Hematopoietic multipotent progenitor cell treated with erythropoietin and hydrocortisone succinate and interleukin-3 and kit ligand, for 4 days (in vitro differentiated cells): Measurements from ENCODE around the gene SAMD4A.
"Not testable (repeated sequence)": the region's sequence is repeated elsewhere in the genome, so short reads cannot be mapped to it uniquely, and the experiment has no call there.

Source experiments
- DNase-seq: peaks from one replicate; pipeline ENCODE4 v3.0.0-alpha.2; 2015

Gene SAMD4A

GRCh38 chr14:54738009-54738408, 171.1 kb downstream of the SAMD4A start:
- peak; percentile 19 for DNase-seq

GRCh38 chr14:54739514-54739913, 172.6 kb downstream of the SAMD4A start:
- DNase-seq, result no peak

DNA sequence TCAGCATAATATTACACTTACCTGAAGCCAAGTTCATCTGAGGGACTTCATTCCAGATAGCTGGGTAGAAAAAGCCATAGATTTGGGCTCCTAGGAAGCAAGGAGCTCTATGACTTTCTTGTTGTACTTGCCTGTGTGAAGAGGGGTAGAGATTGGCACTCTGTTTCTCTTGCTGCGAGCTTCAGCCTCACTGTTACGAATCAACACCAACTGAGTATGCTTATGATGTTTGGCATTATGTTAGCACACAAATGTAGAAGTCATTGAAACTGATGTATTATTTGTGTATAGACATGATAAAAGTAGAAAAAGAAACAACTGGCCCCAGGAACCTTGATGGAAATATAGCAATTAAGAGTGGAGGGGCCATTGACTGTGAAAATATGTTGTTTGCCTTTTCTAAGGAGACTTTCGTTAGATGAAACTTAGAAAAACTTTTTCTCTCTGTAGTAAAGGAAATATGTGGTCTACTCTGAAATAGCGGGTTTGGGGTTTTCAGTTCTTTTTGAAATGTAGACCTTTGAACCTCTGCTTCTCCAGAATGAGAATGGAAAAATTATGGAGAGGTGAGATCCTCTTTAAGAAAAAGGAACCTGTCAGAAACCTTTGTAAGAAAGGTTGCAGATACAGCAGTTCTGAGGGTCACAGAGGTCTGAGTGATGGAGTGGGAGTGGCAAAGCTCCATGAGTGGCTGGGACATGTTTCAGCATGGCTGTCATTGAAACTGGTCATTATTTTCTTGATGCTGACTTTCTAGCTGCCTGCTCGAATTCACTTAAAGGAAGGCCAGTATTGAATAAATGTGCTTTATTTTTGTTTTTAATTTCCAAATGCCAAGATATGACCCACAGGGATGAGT, 175.8 kb downstream of the SAMD4A start:
- no peak for DNase-seq

GRCh38 chr14:54743382-54743781, 176.5 kb downstream of the SAMD4A start:
- no peak for DNase-seq

GRCh38 chr14:54746019-54746418, 179.1 kb downstream of the SAMD4A start:
- DNase-seq, result no peak

- no peak for DNase-seq
Observed at GRCh38 chr14:54747616-54748015, 180.7 kb downstream of the SAMD4A start.

DNA sequence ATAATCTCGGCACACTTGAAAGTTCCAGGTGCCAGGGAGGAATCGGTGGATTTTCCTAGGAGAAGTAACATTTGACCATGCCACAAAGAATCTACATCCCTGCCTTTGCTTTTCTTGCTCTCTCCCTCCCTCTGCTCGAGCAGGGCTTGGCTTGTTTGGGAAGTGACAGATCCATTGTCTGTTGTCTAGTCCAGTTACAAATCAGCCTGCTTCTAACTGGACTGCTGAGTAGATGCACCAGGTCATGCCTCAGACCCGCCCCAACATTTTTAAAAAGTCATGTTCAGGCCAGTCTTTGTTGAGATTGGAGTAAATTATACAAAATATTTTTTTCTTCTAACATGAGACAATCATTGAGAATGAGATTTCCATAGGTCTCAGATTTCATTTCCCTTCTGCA, 182.3 kb downstream of the SAMD4A start:
- no peak for DNase-seq

DNA sequence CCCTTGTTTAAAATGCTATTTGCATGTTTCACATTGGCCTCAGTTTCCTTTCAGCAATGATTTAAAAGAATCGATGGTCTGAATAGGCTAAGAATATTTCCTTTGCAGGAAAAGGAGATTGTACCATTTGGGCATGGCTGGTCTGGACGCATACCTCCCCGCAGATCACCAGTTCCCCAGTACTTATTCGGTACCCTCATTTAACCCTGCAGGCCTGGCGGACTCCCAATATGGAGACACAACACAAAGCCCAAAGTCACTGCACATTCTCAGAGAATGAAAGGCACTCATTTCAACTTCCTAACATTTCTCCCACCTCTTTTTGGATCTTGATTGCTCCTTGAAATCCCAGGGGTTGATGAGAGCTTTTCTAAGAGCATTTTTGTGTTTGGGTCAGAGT, 182.8 kb downstream of the SAMD4A start:
- no peak for DNase-seq

- not testable (repeated sequence) for DNase-seq
Observed at GRCh38 chr14:54752611-54753010, 185.7 kb downstream of the SAMD4A start.

DNA sequence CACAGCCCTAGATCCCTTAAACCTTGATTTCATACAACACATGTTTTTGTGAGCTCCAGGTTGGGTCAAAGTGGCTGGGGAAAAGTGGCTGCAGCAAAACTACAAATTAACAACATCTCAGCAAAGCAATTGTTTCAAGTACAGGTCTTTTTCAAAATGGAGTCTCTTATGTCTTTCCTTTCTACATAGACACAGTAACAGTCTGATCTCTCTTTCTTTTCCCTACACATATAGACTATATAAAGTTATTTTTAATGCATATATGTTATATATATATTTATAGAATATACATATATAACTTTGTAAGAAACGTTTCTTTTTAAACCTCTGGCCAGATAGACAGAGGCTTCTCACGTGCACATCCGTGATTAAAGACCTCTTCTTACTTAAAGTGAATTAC, 186.5 kb downstream of the SAMD4A start:
- not testable (repeated sequence) for DNase-seq

DNA sequence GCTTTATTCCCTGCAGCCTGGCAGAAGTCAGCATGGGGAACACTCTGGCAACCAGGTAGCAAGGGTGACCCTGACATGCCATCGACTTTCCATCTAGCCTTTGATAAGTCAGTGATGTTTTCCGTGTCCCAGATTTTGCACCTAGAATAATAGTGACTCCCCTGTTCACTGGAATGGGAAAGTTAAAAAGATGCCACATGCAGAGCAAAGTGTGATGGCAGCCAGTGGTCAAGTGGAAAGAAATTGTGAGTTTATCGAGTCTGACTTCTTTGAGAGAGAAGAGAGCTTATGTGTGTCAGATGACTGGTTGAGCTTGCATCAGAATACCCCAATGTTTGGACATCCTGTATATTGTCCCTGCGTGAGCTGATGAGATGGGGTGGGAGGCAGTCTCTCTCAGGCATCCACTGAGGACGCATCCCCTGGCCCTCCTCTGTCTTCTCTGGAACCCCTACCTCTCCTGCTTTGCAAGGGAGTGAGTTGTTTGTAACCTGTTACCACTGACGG, 187.2 kb downstream of the SAMD4A start:
- DNase-seq, result no peak

GRCh38 chr14:54754623-54755386, 187.9 kb downstream of the SAMD4A start:
- DNase-seq, result peak; percentile 85

DNA sequence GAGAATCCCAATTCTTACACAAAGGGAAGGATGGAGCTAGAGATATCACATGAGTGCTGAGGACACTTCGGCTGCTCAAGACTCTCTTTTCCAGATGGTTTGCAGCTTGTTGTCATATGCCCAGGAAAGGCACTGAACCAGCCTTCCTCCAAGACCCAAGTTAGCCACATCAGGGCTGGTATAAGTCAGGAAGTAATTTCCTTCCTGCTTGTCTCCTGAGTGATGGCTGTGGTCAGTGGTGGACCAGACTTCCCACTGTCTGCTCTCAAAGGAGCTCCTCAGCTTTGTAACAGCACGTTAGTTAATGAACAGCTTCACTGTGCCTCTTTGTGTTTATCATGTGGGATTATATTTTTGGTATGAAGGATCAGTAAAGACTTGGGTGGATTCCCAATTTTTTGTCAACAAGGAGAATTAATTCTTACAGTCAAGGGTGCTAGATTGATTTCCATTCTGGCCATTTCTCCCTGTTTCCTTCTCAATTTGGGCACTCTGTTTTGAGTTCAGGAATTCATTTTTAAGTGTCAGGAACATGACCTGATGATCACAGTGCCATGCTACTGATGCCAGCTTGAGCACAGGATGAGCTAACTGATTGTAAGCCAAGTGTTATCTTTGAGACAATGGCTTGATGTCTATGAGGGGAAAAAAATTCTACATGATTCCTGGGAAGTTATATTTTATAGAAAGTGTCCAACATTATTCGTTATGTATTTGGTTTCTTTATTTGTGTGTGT, 189.9 kb downstream of the SAMD4A start:
- peak; percentile 42 for DNase-seq

GRCh38 chr14:54758041-54758440, 191.1 kb downstream of the SAMD4A start:
- no peak for DNase-seq

DNA sequence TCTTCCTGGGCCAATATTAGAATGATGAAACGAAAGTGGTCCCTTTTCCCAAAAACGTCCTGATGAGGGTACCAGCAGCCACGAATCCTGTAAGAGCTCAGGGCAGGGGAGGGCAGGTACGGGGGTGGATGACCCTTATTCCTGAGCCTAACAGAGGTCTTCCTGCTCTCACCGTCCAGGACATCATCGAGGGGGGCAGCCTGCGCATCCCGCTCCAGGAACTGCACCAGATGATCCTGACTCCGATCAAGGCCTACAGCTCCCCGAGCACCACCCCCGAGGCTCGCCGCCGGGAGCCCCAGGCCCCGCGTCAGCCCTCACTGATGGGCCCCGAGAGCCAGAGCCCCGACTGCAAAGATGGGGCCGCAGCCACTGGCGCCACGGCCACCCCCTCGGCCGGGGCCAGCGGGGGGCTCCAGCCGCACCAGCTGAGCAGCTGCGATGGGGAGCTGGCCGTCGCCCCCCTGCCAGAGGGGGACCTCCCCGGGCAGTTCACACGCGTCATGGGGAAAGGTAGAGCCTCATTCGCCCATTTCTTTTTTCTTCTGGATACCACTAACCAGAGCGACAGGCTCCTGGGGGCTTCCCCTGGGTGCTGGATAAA, 193.2 kb downstream of the SAMD4A start:
- DNase-seq, result no peak

DNA sequence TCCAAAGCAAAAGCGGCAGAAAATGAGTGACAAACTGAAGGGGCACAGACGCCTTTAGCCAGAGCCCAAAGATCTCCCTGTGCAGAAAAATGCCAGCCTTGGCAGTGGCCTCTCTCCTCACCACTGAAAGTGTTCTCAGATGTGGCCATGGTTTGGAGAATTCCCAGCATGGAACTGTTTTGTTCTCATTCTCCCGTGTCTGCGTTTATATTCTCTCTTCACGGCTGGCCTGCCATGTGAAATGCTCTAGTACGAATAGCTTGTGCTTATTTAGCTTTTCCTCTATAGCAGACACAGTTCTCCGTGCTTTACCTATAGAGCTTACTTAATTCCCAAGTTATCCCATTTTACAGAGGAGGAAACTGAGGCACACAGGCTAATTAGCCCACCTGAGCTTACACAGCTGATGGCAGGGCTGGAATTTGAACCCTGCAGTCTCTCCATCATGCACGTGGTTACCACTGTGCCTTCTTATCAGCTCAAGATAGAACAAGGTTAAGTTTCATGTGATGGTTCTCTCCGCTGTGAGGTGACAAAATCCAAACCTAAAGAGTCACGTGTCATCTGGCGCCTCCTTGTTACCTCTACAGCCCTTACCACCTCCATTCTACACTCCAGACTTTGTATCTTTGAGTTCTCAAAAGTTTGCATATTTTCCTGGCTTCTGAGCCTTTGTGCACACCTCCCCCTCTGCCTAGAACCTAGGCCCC, 194.1 kb downstream of the SAMD4A start:
- no peak for DNase-seq

DNA sequence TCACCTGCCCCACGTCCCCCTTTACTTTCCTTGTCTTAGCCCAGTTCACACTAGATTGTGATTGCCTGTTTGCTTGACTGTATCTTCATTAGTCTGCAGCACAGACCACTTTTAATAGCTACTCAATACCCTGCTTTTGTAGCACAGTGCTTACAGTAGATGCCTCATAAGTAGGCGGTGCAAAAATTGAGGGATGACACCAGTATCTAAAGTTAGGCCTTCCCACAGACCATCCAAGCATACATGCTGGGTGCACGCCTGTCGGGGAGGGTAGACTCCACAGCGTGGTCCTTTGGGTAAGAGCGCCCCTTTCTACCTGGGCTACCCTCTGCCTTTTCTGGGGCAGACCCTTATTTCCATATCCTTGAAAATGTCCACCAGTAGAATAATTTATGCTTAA, 194.9 kb downstream of the SAMD4A start:
- no peak for DNase-seq

DNA sequence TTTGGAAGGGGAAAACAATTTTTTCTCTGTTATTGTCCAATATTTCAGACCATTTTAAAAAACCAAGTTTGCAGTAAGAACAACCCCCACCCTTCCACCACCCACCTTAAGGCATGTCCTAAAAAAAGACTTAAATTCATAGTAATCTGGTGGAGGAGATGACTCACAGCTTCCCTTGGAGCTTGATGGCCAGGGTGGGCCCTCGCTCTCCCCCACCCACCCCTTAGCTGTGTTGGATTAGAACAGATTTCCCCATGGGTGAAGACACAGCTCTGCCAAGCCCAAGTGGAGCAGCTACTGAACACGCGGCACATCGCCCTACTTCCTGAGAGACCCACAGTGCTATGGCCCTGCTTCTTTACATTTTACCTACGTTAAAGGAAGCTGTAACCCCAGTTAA, 195.4 kb downstream of the SAMD4A start:
- DNase-seq, result no peak

DNA sequence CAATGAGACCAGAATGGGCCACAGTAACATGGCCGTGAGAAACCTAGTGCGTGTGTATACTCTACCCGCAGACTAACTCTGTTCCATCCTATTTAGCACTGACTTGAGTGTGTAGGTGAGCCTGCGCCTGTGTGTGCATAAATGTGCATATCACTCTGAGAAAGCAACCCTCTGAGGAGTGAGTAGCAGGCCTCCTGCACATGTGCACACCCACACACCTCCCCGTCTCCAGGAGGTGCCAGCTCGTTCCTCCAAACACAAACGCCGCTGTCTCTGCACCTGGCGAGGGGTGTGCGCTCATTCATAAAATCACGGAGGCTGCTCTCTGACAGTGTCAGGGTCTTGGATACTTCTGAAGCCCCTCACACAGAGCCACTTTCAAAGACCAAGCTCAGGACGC, 196.8 kb downstream of the SAMD4A start:
- DNase-seq, result no peak

- no peak for DNase-seq
Observed at GRCh38 chr14:54766276-54767138, 199.6 kb downstream of the SAMD4A start.

DNA sequence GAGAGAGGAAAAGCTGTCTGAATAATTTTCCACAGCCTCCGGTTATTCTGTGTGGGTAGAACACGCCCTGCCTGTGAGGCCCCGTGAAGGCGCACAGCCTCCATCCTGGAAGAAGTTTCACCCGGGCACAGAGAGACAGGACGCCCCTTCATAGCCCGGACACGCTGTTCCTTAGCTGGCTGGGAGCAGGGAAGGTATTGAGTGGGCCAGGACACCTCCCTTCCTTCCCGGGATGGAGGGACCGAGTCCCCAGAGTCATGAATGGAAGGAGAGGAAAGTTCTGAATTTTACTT, 200.2 kb downstream of the SAMD4A start:
- no peak for DNase-seq
